SKM-1 (cell line): ENCODE data around the gene AAGAB.

ENCODE experiments used
- DNase-seq: peaks from one replicate; lab custom pipeline; 2025; ENCODE audit not compliant: unreplicated experiment; lab: John Stamatoyannopoulos, UW

The AAGAB gene

DNA sequence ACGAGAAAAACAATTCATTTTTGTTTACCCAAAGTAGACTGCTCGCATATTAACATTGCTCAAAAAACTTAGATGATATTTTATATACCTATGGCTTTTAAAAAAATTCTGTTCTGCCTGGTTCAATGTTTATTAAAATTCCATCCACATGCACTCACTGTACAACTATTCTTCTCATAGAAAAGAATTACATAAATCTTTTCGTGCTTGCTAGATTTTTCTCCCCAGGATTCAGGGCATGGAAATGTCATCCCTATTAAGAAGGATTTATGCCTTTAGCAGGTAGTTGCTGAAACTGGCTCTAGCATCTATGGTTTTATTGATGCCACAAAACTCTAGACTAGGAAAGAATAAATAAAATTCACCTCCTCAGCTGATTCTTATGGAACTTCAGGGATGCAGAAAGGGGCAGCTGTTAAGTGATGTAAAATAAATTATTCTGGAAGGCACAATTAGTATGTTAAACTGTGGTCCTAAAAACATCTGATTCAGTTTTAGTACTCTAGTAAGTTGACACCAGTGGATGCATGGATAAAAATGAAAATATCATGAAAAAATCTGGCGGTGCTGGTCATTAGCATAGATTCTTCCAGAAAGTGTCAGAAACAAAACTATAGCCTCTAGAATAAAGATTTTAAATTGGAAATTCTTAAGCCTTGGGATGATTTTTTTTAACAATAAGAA, 41.6 kb downstream of the AAGAB start:
- no peak for DNase-seq

DNA sequence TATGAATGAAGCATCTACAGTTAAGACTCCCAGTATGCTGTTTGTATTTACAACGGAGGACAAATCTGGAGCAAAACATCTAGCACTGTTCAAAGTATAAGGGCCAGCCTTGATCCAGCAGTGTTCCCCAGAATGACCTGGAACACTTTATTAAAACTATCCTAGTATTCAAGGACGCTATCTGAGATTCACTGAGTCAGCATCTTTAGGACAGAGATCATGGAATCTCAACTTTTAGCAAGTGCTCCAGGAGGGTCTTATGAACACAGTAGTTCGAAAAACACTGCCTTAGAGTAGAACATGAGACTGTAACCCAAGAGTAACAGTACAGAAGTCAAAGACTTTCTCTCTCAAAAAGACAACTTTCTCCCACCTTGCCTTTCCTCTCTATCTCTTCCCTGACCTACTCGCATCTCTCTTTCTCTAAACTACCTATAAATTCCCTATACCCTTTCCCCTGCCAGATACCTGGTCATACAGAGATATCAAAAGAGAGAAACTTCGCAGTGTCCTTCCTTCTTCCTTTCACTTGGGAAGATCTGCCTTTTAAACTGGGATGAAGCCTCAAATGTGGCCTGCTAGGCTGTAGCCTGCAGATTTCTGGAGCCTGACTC, 43.8 kb downstream of the AAGAB start:
- no peak for DNase-seq

DNA sequence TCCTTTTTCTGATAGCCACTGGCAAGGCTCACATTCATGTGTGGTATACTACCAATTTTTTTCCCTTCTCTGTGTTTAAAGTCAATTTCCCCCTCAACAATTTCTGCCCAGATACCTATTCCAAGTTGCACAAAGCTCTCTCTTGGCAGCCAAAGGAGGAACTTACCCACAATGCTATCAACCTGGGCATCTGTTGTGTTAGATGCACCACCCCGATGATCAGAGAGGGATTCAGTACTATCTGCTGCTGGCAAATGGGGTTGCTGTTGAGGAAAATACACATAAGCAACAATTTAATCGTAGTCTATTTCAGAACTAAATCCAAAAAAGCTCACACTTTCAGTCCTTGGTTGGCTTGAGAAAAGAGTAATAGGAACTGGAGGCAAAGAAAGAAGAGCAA, 46.1 kb downstream of the AAGAB start:
- no peak for DNase-seq

DNA sequence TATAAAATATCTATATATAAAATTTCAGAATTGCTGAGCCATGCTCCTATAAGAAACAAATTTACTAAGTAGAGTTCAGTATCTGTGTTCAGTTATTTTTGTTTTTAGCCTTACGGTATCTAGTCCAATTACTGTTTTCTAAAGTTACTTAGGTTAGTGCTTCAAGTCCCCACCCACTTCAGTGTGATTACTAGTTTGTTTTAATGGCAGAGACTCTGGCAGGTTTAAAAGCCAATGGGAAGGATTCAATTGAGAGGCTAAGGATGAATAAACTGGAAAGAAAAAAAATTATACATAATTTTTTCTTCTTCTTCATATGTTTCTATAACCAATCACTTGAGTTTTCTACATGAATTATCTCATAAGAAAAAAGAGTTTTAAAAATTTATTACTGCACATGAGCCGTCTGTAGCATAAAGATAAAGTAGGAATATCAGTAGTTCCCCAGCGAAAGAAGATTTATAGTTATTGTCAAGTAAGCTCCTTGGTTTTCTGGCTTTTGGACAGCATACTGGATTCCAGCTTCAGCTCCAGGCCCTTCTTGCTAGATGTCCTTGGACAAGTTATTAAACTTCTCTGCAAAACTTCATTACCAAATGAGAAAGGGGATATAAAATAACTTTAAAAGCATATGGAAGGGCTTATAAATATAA, 46.8 kb downstream of the AAGAB start:
- no peak for DNase-seq

DNA sequence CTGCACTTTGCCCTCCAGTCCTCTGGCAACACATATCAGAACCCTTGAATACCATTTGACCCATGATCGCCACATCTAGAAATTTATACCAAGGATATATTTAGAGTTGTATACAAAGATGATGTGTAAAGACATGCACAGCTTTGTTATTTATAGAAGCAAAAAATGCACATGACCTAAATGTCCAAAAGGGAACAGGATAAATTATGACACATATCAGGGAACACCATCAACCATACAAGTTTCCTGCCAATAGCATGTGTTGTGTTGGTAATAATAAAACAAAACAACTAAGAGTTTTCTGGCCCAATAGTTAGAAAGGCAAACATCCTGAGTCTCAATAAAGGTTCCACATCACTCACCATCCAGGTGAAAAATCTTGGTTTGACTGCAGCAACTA, 51.5 kb downstream of the AAGAB start:
- DNase-seq, result no peak

DNA sequence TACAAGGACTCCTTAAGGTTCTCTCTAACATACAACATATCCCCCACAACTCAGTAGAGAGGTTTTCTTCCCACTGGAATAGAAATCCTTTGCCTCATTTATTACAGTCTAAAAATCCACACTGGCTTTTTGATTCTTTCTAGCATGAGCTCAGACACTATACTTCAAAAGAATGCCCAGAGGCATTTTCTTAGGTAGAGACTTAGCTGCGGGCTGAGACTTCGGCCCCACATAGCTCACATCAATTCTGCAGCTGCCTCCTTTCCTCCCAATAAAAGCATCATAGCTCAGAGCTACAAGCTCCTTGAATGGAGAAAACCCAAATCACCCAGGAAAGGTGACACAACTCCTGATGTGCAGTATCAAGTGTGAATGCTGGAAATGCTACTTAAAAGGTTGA, 52.4 kb downstream of the AAGAB start:
- no peak for DNase-seq

DNA sequence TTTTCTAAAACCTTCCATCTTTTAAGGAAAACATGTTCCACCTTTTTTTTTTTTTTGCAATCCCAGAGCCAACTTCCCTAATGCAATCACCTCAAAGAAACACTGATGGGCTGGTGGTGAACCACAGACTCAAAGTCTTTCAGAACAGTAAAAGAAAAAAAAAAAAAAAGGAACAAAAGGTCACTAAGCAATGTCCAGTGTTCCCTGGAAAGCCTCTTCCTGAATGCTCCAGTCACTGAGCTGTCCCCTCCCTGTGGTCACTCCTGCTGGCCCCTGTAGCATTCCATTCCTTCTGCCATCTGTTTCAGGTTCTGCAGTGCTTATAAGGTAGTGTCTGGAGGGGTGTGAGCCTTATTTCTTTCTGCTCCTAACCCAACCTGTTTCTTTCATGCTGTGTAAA, 53.3 kb downstream of the AAGAB start:
- DNase-seq, result peak; percentile 25

DNA sequence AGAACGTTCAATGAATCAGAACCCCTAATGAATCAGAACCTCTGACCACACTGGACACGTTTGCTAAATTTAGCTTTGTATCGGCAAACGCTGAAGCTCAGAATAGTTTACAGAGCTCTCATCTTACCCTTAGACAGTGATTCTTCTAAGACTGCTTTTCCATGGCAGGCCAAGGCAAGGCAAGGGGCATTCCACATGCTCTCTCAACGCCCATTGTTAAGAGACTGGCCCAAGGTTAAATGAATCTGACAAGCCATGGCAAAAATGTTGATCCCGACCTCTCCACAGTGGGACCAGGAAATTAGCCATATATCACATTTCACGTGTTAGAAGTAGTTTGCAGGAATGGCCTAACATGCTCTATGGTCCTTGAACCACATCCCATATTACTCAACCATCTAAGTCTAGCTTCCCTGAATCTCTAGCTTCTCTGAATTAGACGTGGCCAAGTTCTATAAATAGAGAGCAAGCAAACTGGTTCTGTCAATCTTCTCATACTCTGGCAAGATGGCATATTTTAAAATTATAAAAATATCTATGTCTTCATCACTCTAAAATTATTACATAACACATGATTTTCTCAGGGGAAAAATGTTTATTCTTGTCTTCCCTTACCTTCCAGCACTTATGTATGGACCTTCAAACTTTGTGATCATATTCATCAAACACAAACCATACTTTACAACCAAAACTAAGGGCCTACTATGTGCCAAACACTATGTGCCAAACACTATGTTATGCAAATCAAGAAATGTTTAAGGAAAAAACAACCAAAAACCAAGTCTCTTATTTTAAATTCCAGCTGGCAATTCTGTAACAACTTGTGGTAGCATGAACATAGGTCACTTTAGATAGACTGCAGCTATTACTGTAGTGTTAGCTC, 54.3 kb downstream of the AAGAB start:
- DNase-seq, result peak; percentile 26

DNA sequence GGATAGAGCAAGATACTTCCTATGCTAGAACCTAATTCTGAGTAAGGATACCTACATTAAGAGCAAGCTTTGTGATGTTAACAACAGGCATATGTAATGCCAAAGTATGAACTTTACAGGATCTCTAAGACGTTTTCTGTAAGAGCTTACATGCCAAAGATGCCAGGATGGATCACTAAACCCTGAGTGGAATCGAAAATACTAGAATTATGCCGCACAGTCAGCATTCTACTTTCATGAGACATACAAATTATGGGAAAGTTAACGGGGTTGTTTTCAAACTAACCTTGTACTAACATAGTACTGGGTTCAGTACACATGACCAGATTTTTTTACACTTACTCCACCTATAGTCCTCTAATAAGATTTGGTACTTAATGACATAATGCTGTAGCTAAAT, 55.1 kb downstream of the AAGAB start:
- no peak for DNase-seq

DNA sequence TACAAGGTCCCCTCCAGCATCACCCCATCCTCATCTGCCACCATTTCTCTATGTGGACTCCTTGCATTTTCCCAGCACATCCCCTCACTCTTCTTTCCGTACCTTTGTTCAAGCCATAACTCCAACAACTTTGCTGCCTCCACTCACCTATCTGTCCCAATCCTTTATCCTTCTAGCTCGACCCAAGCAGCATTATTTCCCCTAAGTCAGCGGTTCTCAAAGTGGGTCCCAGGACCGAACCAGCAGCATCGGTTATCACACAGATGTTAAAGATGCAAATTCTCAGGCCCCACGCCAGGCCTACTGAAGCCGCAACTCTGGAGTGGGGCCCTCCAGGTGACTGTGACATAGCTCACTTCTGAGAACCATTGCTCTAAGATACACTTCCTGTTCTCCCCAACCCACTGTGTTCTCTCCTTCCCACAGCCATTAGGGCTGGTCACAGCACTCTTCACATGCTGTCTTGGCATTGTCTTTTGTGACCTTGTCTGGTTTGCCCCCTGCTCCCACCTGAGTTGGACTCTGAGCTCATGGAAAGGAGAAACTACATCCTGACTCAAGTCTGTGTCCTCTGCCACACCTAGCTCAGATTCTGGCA, 56.2 kb downstream of the AAGAB start:
- no peak for DNase-seq

DNA sequence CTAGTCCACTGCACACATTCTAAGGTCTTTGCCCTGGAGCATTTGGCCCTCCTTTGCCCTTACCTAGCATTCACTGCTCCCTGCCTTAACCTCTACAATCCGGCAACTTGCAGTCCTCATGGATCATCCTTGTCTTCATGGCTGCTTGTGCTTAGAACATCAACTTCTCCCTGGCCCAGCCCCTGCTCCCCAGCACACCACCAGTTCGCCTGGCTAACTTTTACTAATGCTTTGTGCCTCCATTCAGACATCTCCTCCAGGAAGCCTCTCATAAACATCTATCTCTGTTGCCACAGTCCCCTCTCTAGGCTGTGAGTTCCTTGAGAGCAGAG, 57.1 kb downstream of the AAGAB start:
- DNase-seq, result no peak

DNA sequence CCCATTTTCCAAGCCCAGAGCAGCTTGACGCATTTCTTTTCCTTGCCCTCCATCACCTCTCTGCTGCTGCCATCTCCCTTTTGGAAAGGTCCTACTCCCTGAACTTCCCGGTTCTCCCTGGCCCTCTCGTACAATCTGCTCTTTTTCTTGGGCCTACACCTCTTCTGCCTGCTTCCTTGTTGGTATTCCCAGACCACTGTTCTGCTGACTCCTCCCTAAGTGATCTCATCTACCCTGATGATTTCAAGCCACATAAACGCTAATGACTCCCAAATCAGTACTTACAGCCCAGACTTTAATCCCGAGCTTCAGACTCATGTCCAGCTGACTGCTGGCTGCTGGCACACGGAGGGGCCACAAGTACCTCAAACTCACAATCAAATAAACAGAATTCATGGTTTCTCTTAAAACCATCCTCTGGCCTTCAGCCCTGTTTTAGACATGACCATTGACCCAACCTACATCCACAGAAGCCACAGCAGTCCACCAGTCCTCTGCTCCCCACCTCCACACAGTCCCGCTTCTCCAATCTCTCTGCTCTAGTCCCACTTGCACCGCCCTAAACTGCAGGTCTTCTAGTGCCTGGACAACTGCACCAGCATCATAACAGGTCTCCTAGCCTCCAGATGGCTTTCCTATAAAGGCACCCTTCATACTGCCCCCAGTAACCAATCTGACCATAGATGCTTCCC, 57.6 kb downstream of the AAGAB start:
- DNase-seq, result no peak

DNA sequence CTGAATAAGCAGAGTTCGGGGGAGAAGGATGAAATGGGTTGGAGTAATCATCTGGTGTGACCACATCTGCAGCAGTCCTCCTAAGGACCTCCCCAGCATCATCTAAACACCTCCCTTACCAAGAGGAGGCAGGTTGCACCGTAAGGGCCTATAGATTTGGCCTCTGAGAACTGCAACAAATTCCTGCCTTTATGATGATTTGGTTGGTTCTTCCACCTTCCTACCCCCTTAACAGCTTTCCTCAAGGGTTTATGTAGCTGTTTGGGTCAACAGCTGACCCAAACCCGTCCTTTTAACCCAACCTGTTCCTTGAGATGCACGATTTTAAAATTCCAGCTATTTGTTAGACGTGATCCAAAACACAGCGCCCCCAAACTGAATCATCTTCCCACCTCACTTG, 58.2 kb downstream of the AAGAB start:
- DNase-seq, result no peak

DNA sequence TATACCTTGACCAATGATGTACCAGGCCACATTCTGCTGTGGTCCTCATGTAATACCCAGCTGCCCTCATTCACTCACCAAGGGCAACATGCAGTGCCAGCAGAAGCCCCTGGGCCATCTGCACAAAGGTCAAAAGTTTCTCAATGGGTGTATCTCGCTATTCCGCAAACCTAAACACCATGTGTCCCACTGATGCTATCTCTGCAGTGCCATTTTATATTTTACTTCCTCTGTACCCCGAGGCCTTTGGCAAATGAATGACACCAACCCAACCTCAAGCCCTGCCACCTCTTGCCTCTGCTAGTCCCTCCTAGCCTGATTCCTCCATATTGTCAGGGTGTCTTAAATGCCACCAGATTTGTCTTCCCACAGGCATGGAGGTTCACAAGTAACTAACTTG, 59.2 kb downstream of the AAGAB start:
- no peak for DNase-seq

DNA sequence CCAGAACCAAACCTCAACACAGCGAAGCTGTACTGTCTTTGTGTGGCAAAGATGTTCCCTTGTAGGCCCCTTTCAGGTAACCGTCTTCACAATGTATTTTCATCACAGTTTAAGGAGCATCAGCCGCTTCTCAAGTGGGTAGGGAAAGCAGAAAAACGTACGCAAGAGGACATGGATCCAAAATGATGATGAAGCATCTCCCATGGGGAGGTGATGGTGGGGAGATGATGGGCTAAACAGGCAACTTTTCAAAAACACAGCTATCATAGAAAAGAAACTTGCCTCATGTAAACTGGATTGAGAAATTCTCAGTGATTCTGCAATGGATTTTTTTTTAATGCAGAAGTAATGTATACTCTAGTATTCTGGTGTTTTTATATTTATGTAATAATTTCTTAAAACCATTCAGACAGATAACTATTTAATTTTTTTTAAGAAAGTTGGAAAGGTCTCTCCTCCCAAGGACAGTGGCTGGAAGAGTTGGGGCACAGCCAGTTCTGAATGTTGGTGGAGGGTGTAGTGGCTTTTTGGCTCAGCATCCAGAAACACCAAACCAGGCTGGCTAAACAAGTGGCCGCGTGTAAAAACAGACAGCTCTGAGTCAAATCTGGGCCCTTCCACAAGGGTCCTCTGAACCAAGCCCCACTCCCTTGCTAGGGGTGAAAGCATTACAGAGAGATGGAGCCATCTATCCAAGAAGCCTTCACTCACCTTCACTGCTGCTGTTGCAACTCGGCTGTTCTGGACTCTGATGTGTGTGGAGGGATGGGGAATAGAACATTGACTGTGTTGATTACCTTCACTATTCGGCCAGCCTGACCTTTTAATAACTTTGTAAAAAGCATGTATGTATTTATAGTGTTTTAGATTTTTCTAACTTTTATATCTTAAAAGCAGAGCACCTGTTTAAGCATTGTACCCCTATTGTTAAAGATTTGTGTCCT, 60.0 kb downstream of the AAGAB start:
- DNase-seq, result no peak

DNA sequence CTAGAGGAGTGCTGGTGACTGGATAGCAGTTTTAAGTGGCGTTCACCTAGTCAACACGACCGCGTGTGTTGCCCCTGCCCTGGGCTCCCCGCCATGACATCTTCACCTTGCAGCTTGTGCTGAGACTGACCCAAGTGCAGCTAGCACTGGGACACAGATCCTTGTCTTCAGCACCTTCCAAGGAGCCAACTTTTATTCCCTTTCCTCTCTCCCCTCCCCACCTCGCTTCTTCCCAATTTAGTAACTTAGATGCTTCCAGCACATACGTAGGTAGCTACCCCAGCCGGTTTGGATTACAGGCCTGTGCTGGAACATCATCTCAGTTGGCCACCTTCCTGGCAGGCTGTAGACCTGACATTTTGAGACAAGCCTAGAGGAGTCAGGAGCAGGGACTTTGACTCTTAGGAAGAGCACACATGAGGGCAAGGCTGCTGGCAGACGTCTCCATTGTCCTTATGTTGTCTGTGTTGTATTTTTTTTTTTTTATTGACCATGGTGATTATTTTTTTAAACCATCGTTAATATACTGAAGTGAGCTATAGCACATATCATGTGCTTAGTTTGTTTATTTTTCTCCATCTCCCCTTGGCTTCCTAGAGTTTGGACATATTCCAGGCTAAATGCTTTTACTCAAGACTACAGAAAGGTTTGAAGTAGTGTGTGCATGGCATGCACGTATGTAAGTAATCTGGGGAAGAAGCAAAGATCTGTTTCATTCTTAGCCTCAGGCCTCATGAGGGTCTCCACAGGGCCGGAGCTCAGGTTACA, 61.1 kb downstream of the AAGAB start:
- DNase-seq, result no peak

DNA sequence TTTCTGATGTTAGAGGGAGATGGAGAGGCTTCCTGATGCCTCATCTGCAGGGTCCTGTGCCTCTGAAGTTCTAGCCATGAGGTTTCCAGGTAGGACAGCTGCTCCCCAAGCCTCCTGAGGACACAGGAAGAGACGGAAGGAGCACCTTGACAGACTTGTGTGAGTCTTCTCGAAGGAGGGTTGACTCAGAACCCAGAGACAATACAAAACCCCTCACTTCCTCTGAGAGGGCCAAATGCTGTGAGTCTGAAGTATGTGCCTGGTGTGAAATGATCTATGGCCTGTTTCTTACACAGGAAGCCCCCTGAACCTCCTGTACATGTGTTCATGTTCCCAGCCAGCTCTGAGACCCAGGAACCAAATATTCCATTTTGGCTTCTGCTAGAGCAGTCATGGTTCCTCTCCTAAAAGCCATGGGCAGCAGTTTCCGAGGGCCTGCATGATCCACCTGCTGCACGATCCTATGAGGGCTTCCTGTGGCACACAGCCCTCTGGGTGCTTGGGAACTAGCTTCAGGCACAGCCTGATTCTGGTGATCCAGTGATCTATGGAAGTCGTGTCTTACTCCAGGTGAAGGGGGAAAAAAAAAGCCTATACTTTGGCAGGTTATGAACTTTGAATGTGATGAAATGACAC, 62.2 kb downstream of the AAGAB start:
- DNase-seq, result no peak

DNA sequence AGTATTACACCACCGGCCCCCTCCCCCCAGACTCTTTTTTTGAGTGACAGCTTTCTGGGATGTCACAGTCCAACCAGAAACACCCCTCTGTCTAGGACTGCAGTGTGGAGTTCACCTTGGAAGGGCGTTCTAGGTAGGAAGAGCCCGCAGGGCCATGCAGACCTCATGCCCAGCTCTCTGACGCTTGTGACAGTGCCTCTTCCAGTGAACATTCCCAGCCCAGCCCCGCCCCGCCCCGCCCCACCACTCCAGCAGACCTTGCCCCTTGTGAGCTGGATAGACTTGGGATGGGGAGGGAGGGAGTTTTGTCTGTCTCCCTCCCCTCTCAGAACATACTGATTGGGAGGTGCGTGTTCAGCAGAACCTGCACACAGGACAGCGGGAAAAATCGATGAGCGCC, 63.6 kb downstream of the AAGAB start:
- DNase-seq, result no peak

DNA sequence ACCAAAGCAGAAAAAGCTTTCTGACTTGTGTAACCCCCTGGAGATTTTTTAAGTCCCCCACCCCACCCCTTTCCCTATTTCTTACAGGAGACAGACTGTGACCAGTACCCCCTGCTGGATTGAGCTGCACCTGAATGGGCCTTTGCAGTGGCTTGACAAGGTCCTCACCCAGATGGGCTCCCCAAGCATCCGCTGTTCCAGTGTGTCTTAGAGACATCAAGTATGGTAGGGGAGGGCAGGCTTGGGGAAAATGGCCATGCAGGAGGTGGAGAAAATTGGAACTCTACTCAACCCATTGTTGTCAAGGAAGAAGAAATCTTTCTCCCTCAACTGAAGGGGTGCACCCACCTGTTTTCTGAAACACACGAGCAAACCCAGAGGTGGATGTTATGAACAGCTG, 64.1 kb downstream of the AAGAB start:
- no peak for DNase-seq
